SK-N-SH (cell line): ENCODE results near the gene ZGRF1. TPM values are rescaled to one million over a fixed set of nuclear protein-coding genes. Genes with fewer than 3 reads are reported as not detected.
A peak's percentile ranks its signal among the peaks of the same experiment; 100 is the strongest.

Source experiments
- CTCF ChIA-PET: fragments of 300-600, 350-600 bp; formaldehyde crosslinking; extraction: SDS; loops from one replicate; lab custom pipeline; 2021; lab: Yijun Ruan, JAX
- POLR2A ChIA-PET: fragments of 350-600 bp; sonication (Branson Sonifier 250); formaldehyde crosslinking; extraction: SDS; loops from one replicate; lab custom pipeline; 2020; ENCODE audit warnings: antibody characterized with exemption, inconsistent platforms; lab: Yijun Ruan, JAX
- DNase-seq: peaks from one replicate; pipeline ENCODE4 v3.0.0; 2012
- H2AFZ ChIP-seq: fragments of 200-600 bp; sonication (generic); 2 replicates; pipeline ENCODE4 v1.8.1; 2016; ENCODE audit warnings: antibody characterized with exemption, mild to moderate bottlenecking, low read depth
- H3F3A ChIP-seq: fragments of 200-600 bp; sonication (generic); replicated peaks from 2 replicates; pipeline ENCODE3; 2016; ENCODE audit warnings: antibody characterized with exemption, mild to moderate bottlenecking; ENCODE audit not compliant: insufficient read depth
- H3K27ac ChIP-seq, 2 experiments: fragments of 200-500 bp in 1 of 2; fragments of 200-600 bp in 1 of 2; sonication (Bioruptor generic) in 1 of 2; sonication (generic), shearing (Covaris generic) in 1 of 2; 2 replicates each; pipeline versions ENCODE4 v1.5.1 to v1.6.1; 2014 to 2016; ENCODE audit warnings: low read depth in 2 of 2, inconsistent platforms in 1 of 2, low read length in 1 of 2, mild to moderate bottlenecking in 1 of 2, mixed read lengths in 1 of 2
- H3K27me3 ChIP-seq: fragments of 200-600 bp; sonication (generic), shearing (Covaris generic); 2 replicates; pipeline ENCODE4 v1.6.1; 2016; ENCODE audit warnings: mixed run types; ENCODE audit not compliant: insufficient read depth
- H3K36me3 ChIP-seq, 2 experiments: fragments of 200-500 bp in 1 of 2; fragments of 200-600 bp in 1 of 2; sonication (Bioruptor generic) in 1 of 2; sonication (generic) in 1 of 2; replicated peaks in 1 of 2; 2 replicates each; pipeline versions ENCODE3 to v1.5.1; 2014 to 2016; ENCODE audit warnings: low read length in 1 of 2, mild to moderate bottlenecking in 1 of 2; ENCODE audit not compliant: insufficient read depth in 2 of 2, control insufficient read depth in 1 of 2
- H3K4me1 ChIP-seq, 2 experiments: fragments of 200-500 bp in 1 of 2; fragments of 200-600 bp in 1 of 2; sonication (Bioruptor generic) in 1 of 2; sonication (generic), shearing (Covaris generic) in 1 of 2; 2 replicates each; pipeline versions ENCODE4 v1.5.1 to v1.6.1; 2014 to 2016; ENCODE audit warnings: low read depth in 1 of 2, low read length in 1 of 2, mixed run types in 1 of 2; ENCODE audit not compliant: insufficient read depth in 2 of 2, control insufficient read depth in 1 of 2
- H3K4me2 ChIP-seq: fragments of 200-600 bp; sonication (generic), shearing (Covaris generic); 2 replicates; pipeline ENCODE4 v1.6.1; 2017; ENCODE audit warnings: mixed run types
- H3K4me3 ChIP-seq, 2 experiments: fragments of 200-500 bp in 1 of 2; fragments of 200-600 bp in 1 of 2; sonication (Bioruptor generic) in 1 of 2; sonication (generic), shearing (Covaris generic) in 1 of 2; 2 replicates each; pipeline versions ENCODE4 v1.5.1 to v1.8.1; 2014 to 2016; ENCODE audit warnings: low read depth in 2 of 2, inconsistent platforms in 1 of 2, low read length in 1 of 2, mild to moderate bottlenecking in 1 of 2, mixed read lengths in 1 of 2, moderate library complexity in 1 of 2
- H3K79me2 ChIP-seq: fragments of 200-600 bp; sonication (generic); 2 replicates; pipeline ENCODE4 v1.8.1; 2017; ENCODE audit warnings: mild to moderate bottlenecking; ENCODE audit not compliant: insufficient read depth
- H3K9ac ChIP-seq: fragments of 200-600 bp; sonication (generic); 2 replicates; pipeline ENCODE4 v1.6.1; 2017; ENCODE audit warnings: mixed run types
- H3K9me2 ChIP-seq: fragments of 200-600 bp; sonication (generic); 2 replicates; pipeline ENCODE4 v1.6.1; 2017; ENCODE audit warnings: mixed run types
- H3K9me3 ChIP-seq: fragments of 200-600 bp; sonication (generic); 2 replicates; pipeline ENCODE4 v1.6.1; 2017; ENCODE audit warnings: mixed run types, mild to moderate bottlenecking, moderate library complexity
- H4K20me1 ChIP-seq: fragments of 200-600 bp; sonication (generic); 2 replicates; pipeline ENCODE4 v1.6.1; 2017; ENCODE audit warnings: mild to moderate bottlenecking, mixed run types; ENCODE audit not compliant: insufficient read depth
- ELF1 ChIP-seq: IDR thresholded peaks from 2 replicates; pipeline ENCODE4 v1.4.0; 2012
- EP300 ChIP-seq, 2 experiments: IDR thresholded peaks; 2 replicates each; pipeline versions ENCODE4 v1.4.0 to v1.6.1; 2012; ENCODE audit warnings: borderline replicate concordance in 1 of 2, low read depth in 1 of 2, low read length in 1 of 2
- FOSL2 ChIP-seq: IDR thresholded peaks from 2 replicates; pipeline ENCODE4 v1.4.0; 2012; ENCODE audit warnings: low read depth, mild to moderate bottlenecking, moderate library complexity, borderline replicate concordance
- GABPA ChIP-seq: IDR thresholded peaks from 2 replicates; pipeline ENCODE4 v1.4.0; 2012; ENCODE audit warnings: low read depth, mild to moderate bottlenecking
- MEF2A ChIP-seq: IDR thresholded peaks from 2 replicates; pipeline ENCODE4 v1.4.0; 2012; ENCODE audit warnings: low read depth, borderline replicate concordance
- NRF1 ChIP-seq: IDR thresholded peaks from 2 replicates; pipeline ENCODE4 v1.6.1; 2012; ENCODE audit warnings: low read depth, mild to moderate bottlenecking, low read length
- PBX3 ChIP-seq: IDR thresholded peaks from 2 replicates; pipeline ENCODE4; 2012
- POLR2AphosphoS5 ChIP-seq: IDR thresholded peaks from 2 replicates; pipeline ENCODE4 v1.6.1; 2012; ENCODE audit warnings: low read depth, low read length
- RFX5 ChIP-seq: IDR thresholded peaks from 2 replicates; pipeline ENCODE4 v1.6.1; 2012; ENCODE audit warnings: mild to moderate bottlenecking, improper control_type of control experiment, low read length
- SMC3 ChIP-seq: IDR thresholded peaks from 2 replicates; pipeline ENCODE4 v1.6.1; 2012; ENCODE audit warnings: low read depth, low read length, improper control_type of control experiment
- TCF12 ChIP-seq: IDR thresholded peaks from 2 replicates; pipeline ENCODE4 v1.4.0; 2012
- ZBTB33 ChIP-seq: IDR thresholded peaks from 2 replicates; pipeline ENCODE4 v1.4.0; 2012; ENCODE audit warnings: low read depth, borderline replicate concordance
- WGBS: methylation state at CpG from one replicate; pipeline ENCODE4 v1.1.6; 2017; ENCODE audit warnings: low lambda C conversion rate; 5-methylcytosine and 5-hydroxymethylcytosine counted together
- polyA plus RNA-seq, 3 experiments: library from polyadenylated mRNA; depleted of rRNA; stranded (reverse); fragments of >200 nt; gene quantifications; 2 replicates each; pipeline ENCODE4 v1.2.3, GENCODE V29; 2012
- TF ChIP-seq, protein P1 (sequence below): fragments of 200-600 bp; sonication (generic); IDR thresholded peaks from 2 replicates; pipeline ENCODE4 v1.6.1; 2017; ENCODE audit warnings: antibody characterized with exemption, mild to moderate bottlenecking, moderate library complexity
- TF ChIP-seq, protein P2 (sequence below): IDR thresholded peaks from 2 replicates; pipeline ENCODE4 v1.4.0; 2012; ENCODE audit warnings: low read depth

The ZGRF1 gene
- polyA plus RNA-seq, 1 of the 3 experiments (the other 2 are of a cell fraction): 2.4 TPM

DNA sequence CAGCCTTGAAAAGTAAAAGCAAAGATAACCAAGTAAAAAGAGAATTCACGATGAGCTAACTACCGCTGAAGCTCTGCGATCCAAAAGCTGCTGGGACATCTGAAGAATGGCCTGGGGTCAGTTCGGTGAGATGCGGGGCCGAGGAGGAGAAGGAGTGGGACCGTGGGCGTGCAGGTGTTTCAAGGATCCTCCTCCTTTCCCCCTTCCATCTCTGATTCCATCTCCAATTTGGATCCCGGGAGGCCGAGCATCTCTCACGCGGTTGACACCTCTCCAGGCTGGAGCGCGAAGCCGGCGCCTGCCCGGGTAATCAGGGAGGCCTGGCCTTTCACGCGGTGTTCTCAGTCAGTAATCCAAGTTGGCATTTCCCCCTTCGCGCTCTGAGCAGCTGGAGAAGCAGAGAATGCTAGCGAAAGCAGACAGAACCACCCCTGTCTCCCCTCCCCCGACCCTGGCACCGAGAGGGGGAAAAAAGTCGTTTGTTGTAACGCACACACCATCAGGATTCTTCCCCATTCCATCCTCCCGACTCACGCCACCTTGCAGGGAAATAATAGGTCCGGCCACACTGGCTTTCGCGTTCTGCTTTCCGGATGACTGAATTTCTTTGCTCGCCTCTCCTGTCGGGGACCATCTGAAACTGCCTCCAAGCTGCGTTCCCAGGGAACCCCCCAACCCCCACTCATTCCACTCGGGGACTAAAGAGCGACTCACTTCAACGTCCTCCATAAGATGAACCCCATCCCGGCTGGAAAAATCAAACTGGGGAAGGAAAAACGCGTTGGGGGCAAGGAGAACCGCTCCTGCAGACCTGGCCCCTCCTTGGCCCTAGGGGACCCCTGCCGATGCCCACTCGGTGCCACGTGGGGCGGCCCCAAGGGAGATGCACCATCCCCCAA lies 127.2 kb downstream of the ZGRF1 start:
- Histone ChIP-seq H3K4me3 (peak overlapping the region; percentile 46 to 67), H4K20me1 (no peaks in the 10 kb centered on the region), H3K9me2 (no peaks in the 10 kb centered on the region), H3K27ac (no peak overlapping the region), H3K36me3 (no peaks in the 10 kb centered on the region), H3K9me3 (no peaks in the 10 kb centered on the region), H2AFZ (peak overlapping the region; percentile 81; the same call in 1 of the 2 replicates), H3F3A (no peaks in the 10 kb centered on the region), H3K79me2 (no peaks in the 10 kb centered on the region), H3K4me2 (peak overlapping the region; percentile 92), H3K4me1 (peaks cover 4 to 22% of the 10 kb centered on the region in 2 experiments; a peak in 3 of 4 replicates), H3K9ac (no peak overlapping the region), H3K27me3 (peaks cover 15% of the 10 kb centered on the region)
- peak; percentile 49 for DNase-seq
- TF ChIP-seq ELF1: no peak
- TF ChIP-seq, protein P1, sequence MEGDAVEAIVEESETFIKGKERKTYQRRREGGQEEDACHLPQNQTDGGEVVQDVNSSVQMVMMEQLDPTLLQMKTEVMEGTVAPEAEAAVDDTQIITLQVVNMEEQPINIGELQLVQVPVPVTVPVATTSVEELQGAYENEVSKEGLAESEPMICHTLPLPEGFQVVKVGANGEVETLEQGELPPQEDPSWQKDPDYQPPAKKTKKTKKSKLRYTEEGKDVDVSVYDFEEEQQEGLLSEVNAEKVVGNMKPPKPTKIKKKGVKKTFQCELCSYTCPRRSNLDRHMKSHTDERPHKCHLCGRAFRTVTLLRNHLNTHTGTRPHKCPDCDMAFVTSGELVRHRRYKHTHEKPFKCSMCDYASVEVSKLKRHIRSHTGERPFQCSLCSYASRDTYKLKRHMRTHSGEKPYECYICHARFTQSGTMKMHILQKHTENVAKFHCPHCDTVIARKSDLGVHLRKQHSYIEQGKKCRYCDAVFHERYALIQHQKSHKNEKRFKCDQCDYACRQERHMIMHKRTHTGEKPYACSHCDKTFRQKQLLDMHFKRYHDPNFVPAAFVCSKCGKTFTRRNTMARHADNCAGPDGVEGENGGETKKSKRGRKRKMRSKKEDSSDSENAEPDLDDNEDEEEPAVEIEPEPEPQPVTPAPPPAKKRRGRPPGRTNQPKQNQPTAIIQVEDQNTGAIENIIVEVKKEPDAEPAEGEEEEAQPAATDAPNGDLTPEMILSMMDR: no peak
- no peak for TF ChIP-seq SMC3
- TF ChIP-seq PBX3: no peak
- TF ChIP-seq GABPA: no peak
- TF ChIP-seq TCF12: no peak
- no peak for TF ChIP-seq EP300 (IDR thresholded peaks at IDR 0.05; ENCODE audit: borderline replicate concordance in 1 of 2, low read depth in 1 of 2, low read length in 1 of 2)
- ChIA-PET POLR2A (no interaction called here), CTCF (interaction anchor here (1.4 to 2.4 kb wide), 5 partner anchors 9 to 189 kb away, joined by 3 to 8 read pairs (median 6); no protein-coding TSS in a partner anchor)
- WGBS: 26% methylated on average over 43 of the region's 46 CpGs

GRCh38 chr4:112508356-112508755 lies 128.4 kb downstream of the ZGRF1 start:
- Histone ChIP-seq H3K36me3 (no peaks in the 10 kb centered on the region), H3K9ac (no peak overlapping the region), H2AFZ (no peak overlapping the region), H3K4me1 (peaks cover 0 to 18% of the 10 kb centered on the region in 2 experiments; a peak in 2 of 4 replicates), H3K27me3 (peaks cover 9% of the 10 kb centered on the region; the same call in 1 of the 2 replicates), H4K20me1 (no peaks in the 10 kb centered on the region), H3K9me2 (no peaks in the 10 kb centered on the region), H3K79me2 (no peaks in the 10 kb centered on the region), H3K9me3 (no peaks in the 10 kb centered on the region), H3K27ac (no peak overlapping the region), H3F3A (no peaks in the 10 kb centered on the region), H3K4me3 (no peak overlapping the region), H3K4me2 (no peak overlapping the region)
- CTCF ChIA-PET: interaction anchor here (1.0 kb wide), 1 partner anchor 126 kb away, joined by 3 read pairs; no protein-coding TSS in a partner anchor
- TF ChIP-seq PBX3 (no peak), NRF1 (no peak), RFX5 (no peak), POLR2AphosphoS5 (no peak), EP300 (IDR thresholded peaks at IDR 0.05; ENCODE audit: borderline replicate concordance in 1 of 2, low read depth in 1 of 2, low read length in 1 of 2) (no peak), ZBTB33 (no peak), MEF2A (no peak), FOSL2 (no peak)
- TF ChIP-seq, protein P2, sequence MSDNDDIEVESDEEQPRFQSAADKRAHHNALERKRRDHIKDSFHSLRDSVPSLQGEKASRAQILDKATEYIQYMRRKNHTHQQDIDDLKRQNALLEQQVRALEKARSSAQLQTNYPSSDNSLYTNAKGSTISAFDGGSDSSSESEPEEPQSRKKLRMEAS: no peak
- TF ChIP-seq, protein P1: no peak
- 66% methylated on average over 5 of the region's 6 CpGs for WGBS
- POLR2A ChIA-PET: no interaction called here
- DNase-seq: no peak
